Nephron progenitor cell (in vitro differentiated cells): ENCODE measurements around the gene NAXE.
A peak's percentile ranks its signal among the peaks of the same experiment; 100 is the strongest.

Experiments used
- DNase-seq: peaks from one replicate; pipeline ENCODE4 v3.0.0; 2021
- H3K27ac Mint-ChIP-seq: 2 replicates; pipeline ENCODE4 v1.8.0; 2021; ENCODE audit warnings: mild to moderate bottlenecking, moderate library complexity, mixed read lengths
- H3K27me3 Mint-ChIP-seq: 2 replicates; pipeline ENCODE4 v1.8.0; 2021; ENCODE audit warnings: mild to moderate bottlenecking, low read depth, mixed read lengths; ENCODE audit not compliant: poor library complexity
- H3K36me3 Mint-ChIP-seq: 2 replicates; pipeline ENCODE4 v1.8.0; 2021; ENCODE audit warnings: low read depth, mixed read lengths
- H3K4me1 Mint-ChIP-seq: 2 replicates; pipeline ENCODE4 v1.8.0; 2021; ENCODE audit warnings: mixed read lengths
- H3K4me3 Mint-ChIP-seq: 2 replicates; pipeline ENCODE4 v1.8.0; 2021; ENCODE audit warnings: mild to moderate bottlenecking, moderate library complexity, mixed read lengths
- H3K9me3 Mint-ChIP-seq: 2 replicates; pipeline ENCODE4 v1.8.0; 2021; ENCODE audit warnings: mild to moderate bottlenecking, moderate library complexity, mixed read lengths
- CTCF ChIP-seq: fragments of 200-600 bp; sonication (generic); IDR thresholded peaks from 2 replicates; pipeline ENCODE4 v1.5.0; 2021; ENCODE audit warnings: antibody characterized with exemption

The NAXE gene

GRCh38 chr1:156579472-156579871 lies 12.1 kb upstream of the NAXE start, which contains the start of gene TTC24:
TSS of gene TTC24 (plus strand) at chr1:156579723. CDS start at chr1:156581365, 1,642 bp downstream.
- Mint-ChIP-seq H3K27me3 (peaks cover 3% of the 10 kb centered on the region), H3K4me3 (peak within 1 kb of the TSS; percentile 11), H3K4me1 (peaks cover 81% of the 10 kb centered on the region), H3K27ac (peak within 1 kb of the TSS; percentile 83), H3K9me3 (no peaks in the 10 kb centered on the region), H3K36me3 (no peaks in the 10 kb centered on the region)
- TF ChIP-seq CTCF, result no peak
- no peak for DNase-seq

- H3K36me3 Mint-ChIP-seq, result no peaks in the 10 kb centered on the region
- peaks cover 8% of the 10 kb centered on the region for H3K27me3 Mint-ChIP-seq
- H3K4me3 Mint-ChIP-seq, result no peak overlapping the region
- peak overlapping the region; percentile 72 for H3K27ac Mint-ChIP-seq
- no peaks in the 10 kb centered on the region for H3K9me3 Mint-ChIP-seq
- TF ChIP-seq CTCF, result no peak
- peaks cover 80% of the 10 kb centered on the region for H3K4me1 Mint-ChIP-seq
- DNase-seq, result no peak
Observed at GRCh38 chr1:156581661-156582387, 9.8 kb upstream of the NAXE start.

- H3K4me1 Mint-ChIP-seq, result peaks cover 76% of the 10 kb centered on the region
- H3K36me3 Mint-ChIP-seq, result no peaks in the 10 kb centered on the region
- H3K4me3 Mint-ChIP-seq, result no peak overlapping the region
- H3K27ac Mint-ChIP-seq, result peak overlapping the region; percentile 72
- no peak for TF ChIP-seq CTCF
- no peaks in the 10 kb centered on the region for H3K9me3 Mint-ChIP-seq
- peaks cover 11% of the 10 kb centered on the region for H3K27me3 Mint-ChIP-seq
- no peak for DNase-seq
Observed at GRCh38 chr1:156582388-156583017, 9.1 kb upstream of the NAXE start.

GRCh38 chr1:156583821-156584622 lies 7.6 kb upstream of the NAXE start:
- Mint-ChIP-seq H3K27ac (peak overlapping the region; percentile 39), H3K9me3 (no peaks in the 10 kb centered on the region), H3K4me1 (peaks cover 64% of the 10 kb centered on the region), H3K27me3 (peaks cover 23% of the 10 kb centered on the region), H3K36me3 (no peaks in the 10 kb centered on the region), H3K4me3 (peak overlapping the region; percentile 64)
- TF ChIP-seq CTCF, result peak; percentile 83
- DNase-seq, result peak; percentile 80

GRCh38 chr1:156584813-156585212 lies 6.8 kb upstream of the NAXE start:
- DNase-seq, result no peak
- no peak overlapping the region for H3K27ac Mint-ChIP-seq
- H3K4me1 Mint-ChIP-seq, result peaks cover 57% of the 10 kb centered on the region
- H3K9me3 Mint-ChIP-seq, result no peaks in the 10 kb centered on the region
- TF ChIP-seq CTCF, result no peak
- H3K36me3 Mint-ChIP-seq, result no peaks in the 10 kb centered on the region
- H3K4me3 Mint-ChIP-seq, result no peak overlapping the region
- H3K27me3 Mint-ChIP-seq, result peaks cover 20% of the 10 kb centered on the region
